GM12878 (cell line): ENCODE measurements around the gene RUNDC1. TPM values are rescaled to one million over a fixed set of nuclear protein-coding genes. Genes with fewer than 3 reads are reported as not detected.
"Not testable (repeated sequence)": the region's sequence is repeated elsewhere in the genome, so short reads cannot be mapped to it uniquely, and the experiment has no call there.

Experiments
- ATAC-seq: fragments of 200-7000 bp; cut with Tn5 transposase; 3 replicates; pipeline ENCODE4 v1.9.1; 2020; ENCODE audit warnings: mild to moderate bottlenecking, moderate library complexity
- BruUV-seq: library from RNA; stranded (reverse); fragments of 400-500 nt; replicated peaks from 2 replicates; lab custom pipeline; 2021; lab: Mats Ljungman, UMichigan
- CTCF ChIA-PET: fragments of 300-600 bp; sonication (Branson Sonifier 250); formaldehyde crosslinking; extraction: SDS; loops from one replicate; lab custom pipeline; 2021; ENCODE audit warnings: inconsistent platforms; lab: Yijun Ruan, JAX
- POLR2A ChIA-PET: fragments of 350-600 bp; formaldehyde crosslinking; extraction: SDS; loops from one replicate; lab custom pipeline; 2021; ENCODE audit warnings: inconsistent platforms; lab: Charles Lee
- RAD21 ChIA-PET: fragments of 300-600 bp; sonication (Branson Sonifier 250); formaldehyde crosslinking; loops from one replicate; lab custom pipeline; 2023; ENCODE audit warnings: antibody characterized with exemption; ENCODE audit not compliant: unreplicated experiment; lab: Charles Lee
- SMC1A ChIA-PET: fragments of 300-600 bp; sonication (Branson Sonifier 250); formaldehyde crosslinking; loops from one replicate; lab custom pipeline; 2023; ENCODE audit not compliant: unreplicated experiment, uncharacterized antibody; lab: Charles Lee
- DNase-seq: peaks from one replicate; pipeline ENCODE4 v3.0.0-alpha.2; 2011; ENCODE audit warnings: low read depth, low spot score
- FAIRE-seq: peaks from 3 replicates; lab custom pipeline; 2011; peaks lifted over from hg19 to GRCh38; lab: Jason Lieb, UNC
- H2AFZ ChIP-seq: 2 replicates; pipeline ENCODE4 v1.6.0; 2011; ENCODE audit warnings: low read depth, low read length, control low read depth; ENCODE audit not compliant: control insufficient read depth
- H3K27ac ChIP-seq: 2 replicates; pipeline ENCODE4 v1.5.1; 2011; ENCODE audit warnings: control low read depth; ENCODE audit not compliant: control insufficient read depth, insufficient read depth
- H3K27me3 ChIP-seq, 2 experiments: replicated peaks in 1 of 2; 2 replicates each; pipeline versions ENCODE4 v1.6.0 to v1.6.1; 2011; ENCODE audit warnings: low read length in 1 of 2; ENCODE audit not compliant: control insufficient read depth in 2 of 2, insufficient read depth in 2 of 2
- H3K36me3 ChIP-seq, 2 experiments: 2 replicates each; pipeline ENCODE4 v1.5.1; 2011; ENCODE audit warnings: low read length in 1 of 2; ENCODE audit not compliant: control insufficient read depth in 2 of 2, insufficient read depth in 2 of 2
- H3K4me1 ChIP-seq: 2 replicates; pipeline ENCODE4 v1.6.1; 2011; ENCODE audit warnings: mild to moderate bottlenecking, low read length, moderate library complexity, mixed read lengths; ENCODE audit not compliant: control insufficient read depth, insufficient read depth
- H3K4me2 ChIP-seq: 2 replicates; pipeline ENCODE4 v1.6.0; 2011; ENCODE audit warnings: control low read depth; ENCODE audit not compliant: control insufficient read depth, insufficient read depth
- H3K4me3 ChIP-seq: fragments of 200-600 bp; sonication (generic); 2 replicates; pipeline ENCODE4 v1.5.1; 2016
- H3K79me2 ChIP-seq: 2 replicates; pipeline ENCODE4 v1.6.0; 2011; ENCODE audit warnings: low read length; ENCODE audit not compliant: control insufficient read depth, insufficient read depth
- H3K9ac ChIP-seq: 2 replicates; pipeline ENCODE4 v1.8.0; 2011; ENCODE audit warnings: low read length, control low read depth, mixed read lengths; ENCODE audit not compliant: control insufficient read depth, insufficient read depth
- H3K9me3 ChIP-seq: replicated peaks from 3 replicates; pipeline ENCODE4 v1.5.1; 2011; ENCODE audit warnings: mild to moderate bottlenecking, low read length; ENCODE audit not compliant: control insufficient read depth, insufficient read depth
- H4K20me1 ChIP-seq: 2 replicates; pipeline ENCODE4 v1.6.0; 2011; ENCODE audit not compliant: control insufficient read depth, insufficient read depth
- CEBPB ChIP-seq, 2 experiments: fragments of 150-350 bp in 1 of 2; IDR thresholded peaks; 2 replicates each; pipeline ENCODE4 v1.6.1; 2012 to 2014; ENCODE audit warnings: low read depth in 2 of 2, low read length in 2 of 2, borderline replicate concordance in 1 of 2, inconsistent platforms in 1 of 2
- IRF4 ChIP-seq: IDR thresholded peaks from 2 replicates; pipeline ENCODE4 v1.6.1; 2011; ENCODE audit warnings: low read depth, low read length
- SMARCA5 ChIP-seq: fragments of 450-650 bp; IDR thresholded peaks from 2 replicates; pipeline ENCODE4 v1.6.1; 2017; ENCODE audit warnings: mild to moderate bottlenecking
- SREBF2 ChIP-seq: IDR thresholded peaks from 2 replicates; pipeline ENCODE4 v1.6.1; 2012; ENCODE audit warnings: mild to moderate bottlenecking, low read length
- WGBS: methylation state at CpG from one replicate; pipeline ENCODE4 v1.1.6; 2016; ENCODE audit warnings: low lambda C conversion rate; ENCODE audit not compliant: insufficient replicate concordance, insufficient coverage; ENCODE audit errors: missing lambda C conversion rate; 5-methylcytosine and 5-hydroxymethylcytosine counted together
- in situ Hi-C: fragments of 300-500 bp; cut with MboI; formaldehyde crosslinking; loops from 9 replicates; pipeline ENCODE4 v1.14.3; 2018; ENCODE audit warnings: mixed read lengths
- intact Hi-C: fragments of 100-400 bp; cut with micrococcal nuclease; formaldehyde crosslinking; loops from one replicate; pipeline ENCODE4 v1.14.2; 2022; ENCODE audit not compliant: unreplicated experiment
- polyA plus RNA-seq, 11 experiments: library from polyadenylated mRNA; depleted of rRNA in 4 of 11; unstranded in 6 of 11; stranded (reverse) in 5 of 11; fragments of >200 nt; fragmentation: Nextera tagmentation in 4 of 11; fragmentation: Illumina TruSeq in 1 of 11; extraction: Ambion mirVana in 4 of 11; extraction: Trizol in 1 of 11; gene quantifications; 1 replicate in 1 of 11; 2 replicates in 10 of 11; pipeline versions ENCODE4 v1.2.1 to v1.2.3, GENCODE V29; 2011 to 2016; ENCODE audit warnings: inconsistent platforms in 2 of 11, missing spikeins in 2 of 11, low read depth in 1 of 11
- total RNA-seq, 4 experiments: library from RNA; depleted of rRNA in 3 of 4; stranded (reverse); fragments of >200 nt in 3 of 4; fragmentation: Illumina TruSeq in 1 of 4; extraction: Trizol in 1 of 4; gene quantifications; 2 replicates each; pipeline versions ENCODE4 v1.2.1 to v1.2.3, GENCODE V29; 2013 to 2021
- TF ChIP-seq, protein P1 (sequence below): IDR thresholded peaks from 2 replicates; pipeline ENCODE4 v1.6.1; 2011; ENCODE audit warnings: borderline replicate concordance, low read depth, mild to moderate bottlenecking, moderate library complexity, mixed read lengths, low read length; ENCODE audit not compliant: insufficient read depth; ENCODE audit errors: extremely low read length
- TF ChIP-seq, protein P2 (sequence below): fragments of 450-650 bp; formaldehyde crosslinking; IDR thresholded peaks from 2 replicates; pipeline ENCODE4 v1.4.0; 2022; ENCODE audit warnings: mild to moderate bottlenecking, moderate library complexity

Gene RUNDC1
- total and polyA plus RNA-seq, 10 of the 15 experiments (the other 5 are each of a cell fraction or from before 2014, with no cell fraction given) = 2.9 to 15.6 (median 8.2) TPM

DNA sequence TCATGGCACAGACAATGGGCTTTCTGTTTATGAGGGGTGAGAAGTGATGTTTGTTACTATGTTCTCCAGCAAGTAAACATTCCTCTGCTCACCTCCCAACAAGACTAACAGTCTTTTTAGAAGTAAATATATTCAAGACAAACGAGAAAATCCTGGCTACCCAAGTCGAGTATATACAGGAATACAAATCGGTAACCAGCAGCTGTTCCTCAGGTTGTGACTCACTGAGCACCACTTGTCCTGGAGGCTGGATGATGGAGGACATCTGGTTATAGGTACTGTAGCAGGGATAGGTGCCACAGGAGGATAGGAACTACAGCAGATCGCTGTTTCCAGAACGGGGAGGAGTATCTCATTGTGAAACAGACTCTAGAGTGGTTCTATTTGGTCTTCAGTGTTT is 12.5 kb downstream of the RUNDC1 start:
- TF ChIP-seq SMARCA5 = no peak
- TF ChIP-seq, protein P1, sequence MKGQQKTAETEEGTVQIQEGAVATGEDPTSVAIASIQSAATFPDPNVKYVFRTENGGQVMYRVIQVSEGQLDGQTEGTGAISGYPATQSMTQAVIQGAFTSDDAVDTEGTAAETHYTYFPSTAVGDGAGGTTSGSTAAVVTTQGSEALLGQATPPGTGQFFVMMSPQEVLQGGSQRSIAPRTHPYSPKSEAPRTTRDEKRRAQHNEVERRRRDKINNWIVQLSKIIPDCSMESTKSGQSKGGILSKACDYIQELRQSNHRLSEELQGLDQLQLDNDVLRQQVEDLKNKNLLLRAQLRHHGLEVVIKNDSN = no peak
- TF ChIP-seq IRF4 = no peak
- no peak for TF ChIP-seq SREBF2
- no peak for TF ChIP-seq CEBPB (IDR thresholded peaks at IDR 0.05; ENCODE audit: borderline replicate concordance in 1 of 2, low read depth in 2 of 2, low read length in 2 of 2)
- TF ChIP-seq, protein P2, sequence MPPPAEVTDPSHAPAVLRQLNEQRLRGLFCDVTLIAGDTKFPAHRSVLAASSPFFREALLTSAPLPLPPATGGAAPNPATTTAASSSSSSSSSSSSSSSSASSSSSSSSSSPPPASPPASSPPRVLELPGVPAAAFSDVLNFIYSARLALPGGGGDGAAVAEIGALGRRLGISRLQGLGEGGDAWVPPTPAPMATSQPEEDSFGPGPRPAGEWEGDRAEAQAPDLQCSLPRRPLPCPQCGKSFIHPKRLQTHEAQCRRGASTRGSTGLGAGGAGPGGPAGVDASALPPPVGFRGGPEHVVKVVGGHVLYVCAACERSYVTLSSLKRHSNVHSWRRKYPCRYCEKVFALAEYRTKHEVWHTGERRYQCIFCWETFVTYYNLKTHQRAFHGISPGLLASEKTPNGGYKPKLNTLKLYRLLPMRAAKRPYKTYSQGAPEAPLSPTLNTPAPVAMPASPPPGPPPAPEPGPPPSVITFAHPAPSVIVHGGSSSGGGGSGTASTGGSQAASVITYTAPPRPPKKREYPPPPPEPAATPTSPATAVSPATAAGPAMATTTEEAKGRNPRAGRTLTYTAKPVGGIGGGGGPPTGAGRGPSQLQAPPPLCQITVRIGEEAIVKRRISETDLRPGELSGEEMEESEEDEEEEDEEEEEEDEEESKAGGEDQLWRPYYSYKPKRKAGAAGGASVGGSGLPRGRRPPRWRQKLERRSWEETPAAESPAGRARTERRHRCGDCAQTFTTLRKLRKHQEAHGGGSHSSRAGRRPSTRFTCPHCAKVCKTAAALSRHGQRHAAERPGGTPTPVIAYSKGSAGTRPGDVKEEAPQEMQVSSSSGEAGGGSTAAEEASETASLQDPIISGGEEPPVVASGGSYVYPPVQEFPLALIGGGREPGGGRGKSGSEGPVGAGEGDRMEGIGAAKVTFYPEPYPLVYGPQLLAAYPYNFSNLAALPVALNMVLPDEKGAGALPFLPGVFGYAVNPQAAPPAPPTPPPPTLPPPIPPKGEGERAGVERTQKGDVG (CRISPR knock-in tag) = no peak
- H3K9ac ChIP-seq = no peak overlapping the region
- H3K9me3 ChIP-seq = no peaks in the 10 kb centered on the region
- no peaks in the 10 kb centered on the region for H3K4me1 ChIP-seq
- ChIA-PET POLR2A (interaction anchor here (0.5 to 0.6 kb wide), 2 partner anchors 16 to 349 kb away, joined by 3 read pairs; no protein-coding TSS in a partner anchor), RAD21 (interaction anchor here (0.6 kb wide), 1 partner anchor 858 kb away, joined by 3 read pairs; no protein-coding TSS in a partner anchor), SMC1A (no interaction called here), CTCF (no interaction called here)
- no peaks in the 10 kb centered on the region for H3K27me3 ChIP-seq
- H4K20me1 ChIP-seq = no peaks in the 10 kb centered on the region
- WGBS = 72% methylated on average over 5 of the region's 5 CpGs
- in situ Hi-C loops (no loop called here), intact Hi-C loops (loop anchor here (10.0 kb wide), 1 partner anchor 148 kb away; the partner anchor contains the start of gene AOC2)
- no peak for ATAC-seq
- H2AFZ ChIP-seq = no peak overlapping the region
- no peaks in the 10 kb centered on the region; the same call in 1 of the 2 replicates for H3K79me2 ChIP-seq
- peaks cover 10 to 23% of the 10 kb centered on the region in 2 experiments for H3K36me3 ChIP-seq
- H3K4me3 ChIP-seq = no peak overlapping the region
- H3K27ac ChIP-seq = no peak overlapping the region
- no peak overlapping the region for H3K4me2 ChIP-seq
- BruUV-seq = TSS peak; percentile 49
- DNase-seq = no peak
- FAIRE-seq = no peak

DNA sequence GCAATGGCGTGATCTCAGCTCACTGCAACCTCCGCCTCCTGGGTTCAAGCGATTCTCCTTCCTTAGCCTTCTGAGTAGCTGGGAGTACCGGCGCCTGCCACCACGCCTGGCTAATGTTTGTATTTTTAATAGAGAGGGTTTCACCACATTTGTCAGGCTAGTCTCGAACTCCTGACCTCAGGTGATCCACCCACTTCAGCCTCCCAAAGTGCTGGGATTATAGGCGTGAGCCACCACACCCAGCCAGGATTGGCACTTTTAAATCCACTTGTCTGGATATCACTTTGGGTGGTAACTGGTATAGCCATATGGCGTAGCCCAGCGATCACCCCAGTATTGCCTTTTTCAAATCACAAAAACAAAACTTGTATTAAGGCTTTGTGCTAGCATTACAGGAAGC is 13.5 kb downstream of the RUNDC1 start:
- CTCF ChIA-PET, POLR2A ChIA-PET: not testable (repeated sequence)
- intact Hi-C loops = loop anchor here (10.0 kb wide), 1 partner anchor 149 kb away; the partner anchor contains the start of gene AOC2

More for the DNA sequence above, 13.5 kb downstream of the RUNDC1 start:
- H3K4me1 ChIP-seq, H3K79me2 ChIP-seq, H3K4me3 ChIP-seq, H3K9ac ChIP-seq, BruUV-seq, H3K27me3 ChIP-seq, in situ Hi-C loops, H3K4me2 ChIP-seq, ATAC-seq, H3K9me3 ChIP-seq, FAIRE-seq, H4K20me1 ChIP-seq, H3K27ac ChIP-seq, H2AFZ ChIP-seq, DNase-seq, RAD21 ChIA-PET: not testable (repeated sequence)
- SMC1A ChIA-PET = interaction anchor here (0.9 kb wide), 1 partner anchor 10 kb away, joined by 3 read pairs; no protein-coding TSS in a partner anchor
- peaks cover 10 to 20% of the 10 kb centered on the region in 2 experiments; a peak in 3 of 4 replicates for H3K36me3 ChIP-seq
- WGBS = 87% methylated on average over 10 of the region's 10 CpGs
